A673 (cell line): ENCODE measurements around the gene ATG7.
"Not testable (repeated sequence)": the region's sequence is repeated elsewhere in the genome, so short reads cannot be mapped to it uniquely, and the experiment has no call there.

Experiments
- CTCF ChIP-seq: fragments of 300-800, 200-600 bp; sonication (generic); conservative IDR thresholded peaks from 2 replicates; pipeline ENCODE4 v1.5.1; 2017; ENCODE audit warnings: low read depth, mild to moderate bottlenecking, antibody characterized with exemption, low read length, moderate library complexity, mixed read lengths
- EZH2 ChIP-seq: fragments of 200-600 bp; sonication (generic); IDR thresholded peaks from 2 replicates; pipeline ENCODE4 v1.6.1; 2017; ENCODE audit warnings: borderline replicate concordance, low read depth, mild to moderate bottlenecking, mixed read lengths, antibody characterized with exemption, low read length; ENCODE audit not compliant: poor library complexity, severe bottlenecking

- not testable (repeated sequence) for TF ChIP-seq CTCF, EZH2
Measured at GRCh38 chr3:11408324-11408859, 136.2 kb downstream of the ATG7 start.
